Transverse colon (tissue), 4 donors: Measurements from ENCODE around the gene RPL4. TPM values are rescaled to one million over a fixed set of nuclear protein-coding genes. Genes with fewer than 3 reads are reported as not detected.
"Not testable (repeated sequence)": the region's sequence is repeated elsewhere in the genome, so short reads cannot be mapped to it uniquely, and the experiment has no call there.

Experiments
- DNase-seq: peaks from one replicate; pipeline ENCODE4 v3.0.0-alpha.2; 2019
- H3K27ac ChIP-seq, 4 donors: fragments of 200-600 bp; sonication (generic); 2 replicates each; pipeline ENCODE4 v1.5.1; 2016 to 2018; ENCODE audit warnings: inconsistent platforms in 4 of 4
- H3K27me3 ChIP-seq: fragments of 200-600 bp; sonication (generic); 2 replicates; pipeline ENCODE4 v1.5.1; 2017; ENCODE audit warnings: inconsistent platforms
- H3K36me3 ChIP-seq, 4 donors: fragments of 200-600 bp; sonication (generic); 2 replicates each; pipeline ENCODE4 v1.5.1; 2017 to 2019; ENCODE audit warnings: inconsistent platforms in 4 of 4
- H3K4me1 ChIP-seq, 4 donors: fragments of 200-600 bp; sonication (generic); 2 replicates each; pipeline ENCODE4 v1.5.1; 2017 to 2020; ENCODE audit warnings: inconsistent platforms in 4 of 4
- H3K4me3 ChIP-seq, 4 donors: fragments of 200-600 bp; sonication (generic); 1 replicate in 1 of 4; 2 replicates in 3 of 4; pipeline versions ENCODE4 v1.5.1 to v1.6.1; 2017 to 2019; ENCODE audit warnings: inconsistent platforms in 4 of 4
- H3K9me3 ChIP-seq, 2 donors: fragments of 200-600 bp; sonication (generic); 2 replicates each; pipeline ENCODE4 v1.5.1; 2017 to 2019; ENCODE audit warnings: inconsistent platforms in 2 of 2
- EP300 ChIP-seq: sonication (generic); formaldehyde crosslinking; IDR thresholded peaks from one replicate; pipeline ENCODE4 v1.6.1; 2017; ENCODE audit warnings: antibody characterized with exemption, low read depth
- POLR2A ChIP-seq: fragments of 450-650 bp; IDR thresholded peaks from one replicate; pipeline ENCODE4 v1.6.1; 2016; ENCODE audit warnings: antibody characterized with exemption, mild to moderate bottlenecking, moderate library complexity
- POLR2AphosphoS5 ChIP-seq, 3 donors: sonication (generic); formaldehyde crosslinking; IDR thresholded peaks; one replicate each; pipeline ENCODE4 v1.6.1; 2016; ENCODE audit warnings: antibody characterized with exemption in 3 of 3
- WGBS, 2 donors: methylation state at CpG; one replicate each; pipeline ENCODE4 v1.1.5; 2018; ENCODE audit warnings: low coverage in 1 of 2; 5-methylcytosine and 5-hydroxymethylcytosine counted together
- in situ Hi-C, 4 donors: fragments of 200-750 bp; cut with MboI; loops; one replicate each; pipeline versions ENCODE4 v1.15.0 to v1.15.1; 2017; ENCODE audit warnings: low sequenced_read_pairs in 3 of 4, low pct_ligation_motif_present in 1 of 4, low pct_unique_long_range_greater_than_20kb in 1 of 4
- intact Hi-C: fragments of 100-400 bp; cut with DNase I; formaldehyde crosslinking; loops from one replicate; pipeline ENCODE4 v1.15.1; 2023; ENCODE audit warnings: low total_unique reads
- total RNA-seq, 4 donors: library from RNA; depleted of rRNA; stranded (reverse); fragments of >200 nt; gene quantifications; one replicate each; pipeline ENCODE4 v1.1.0, GENCODE V29; 2016
- TF ChIP-seq, protein P1 (sequence below), 5 experiments: fragments of 200-600 bp in 3 of 5; fragments of 450-650 bp in 2 of 5; sonication (generic) in 3 of 5; IDR thresholded peaks; 1 replicate in 2 of 5; 2 replicates in 3 of 5; pipeline ENCODE4 v1.5.1; 2016 to 2017; ENCODE audit warnings: antibody characterized with exemption in 5 of 5, inconsistent platforms in 3 of 5, mild to moderate bottlenecking in 2 of 5, moderate library complexity in 1 of 5

Gene RPL4
- total RNA-seq, 4 donors from 2014 or later: 1,084 to 1,586 (median 1,392) TPM

DNA sequence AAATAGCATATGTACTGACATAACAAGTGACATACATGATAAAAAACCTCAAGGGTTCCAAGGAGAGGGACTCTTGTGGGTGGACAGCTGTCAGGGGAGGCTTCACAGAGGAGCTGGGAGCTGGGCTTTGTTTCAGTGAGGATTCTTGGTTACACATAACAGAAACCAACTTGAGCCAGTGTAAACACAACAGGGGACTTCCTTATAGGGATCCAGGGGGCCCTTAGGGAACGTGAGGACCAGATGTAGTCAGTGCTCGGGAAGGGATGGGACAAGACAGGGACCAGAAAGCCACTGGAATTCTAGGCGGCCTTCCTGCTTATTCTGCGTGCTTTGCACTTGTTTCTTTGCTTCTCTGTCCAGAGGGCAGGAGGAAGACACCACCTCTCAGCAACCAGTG, 42.0 kb downstream of the RPL4 start:
- TF ChIP-seq, protein P1, sequence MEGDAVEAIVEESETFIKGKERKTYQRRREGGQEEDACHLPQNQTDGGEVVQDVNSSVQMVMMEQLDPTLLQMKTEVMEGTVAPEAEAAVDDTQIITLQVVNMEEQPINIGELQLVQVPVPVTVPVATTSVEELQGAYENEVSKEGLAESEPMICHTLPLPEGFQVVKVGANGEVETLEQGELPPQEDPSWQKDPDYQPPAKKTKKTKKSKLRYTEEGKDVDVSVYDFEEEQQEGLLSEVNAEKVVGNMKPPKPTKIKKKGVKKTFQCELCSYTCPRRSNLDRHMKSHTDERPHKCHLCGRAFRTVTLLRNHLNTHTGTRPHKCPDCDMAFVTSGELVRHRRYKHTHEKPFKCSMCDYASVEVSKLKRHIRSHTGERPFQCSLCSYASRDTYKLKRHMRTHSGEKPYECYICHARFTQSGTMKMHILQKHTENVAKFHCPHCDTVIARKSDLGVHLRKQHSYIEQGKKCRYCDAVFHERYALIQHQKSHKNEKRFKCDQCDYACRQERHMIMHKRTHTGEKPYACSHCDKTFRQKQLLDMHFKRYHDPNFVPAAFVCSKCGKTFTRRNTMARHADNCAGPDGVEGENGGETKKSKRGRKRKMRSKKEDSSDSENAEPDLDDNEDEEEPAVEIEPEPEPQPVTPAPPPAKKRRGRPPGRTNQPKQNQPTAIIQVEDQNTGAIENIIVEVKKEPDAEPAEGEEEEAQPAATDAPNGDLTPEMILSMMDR (IDR thresholded peaks at IDR 0.05): no peak
- TF ChIP-seq POLR2AphosphoS5 (IDR thresholded peaks at IDR 0.05): no peak
- no peak for TF ChIP-seq POLR2A
- TF ChIP-seq EP300: no peak

DNA sequence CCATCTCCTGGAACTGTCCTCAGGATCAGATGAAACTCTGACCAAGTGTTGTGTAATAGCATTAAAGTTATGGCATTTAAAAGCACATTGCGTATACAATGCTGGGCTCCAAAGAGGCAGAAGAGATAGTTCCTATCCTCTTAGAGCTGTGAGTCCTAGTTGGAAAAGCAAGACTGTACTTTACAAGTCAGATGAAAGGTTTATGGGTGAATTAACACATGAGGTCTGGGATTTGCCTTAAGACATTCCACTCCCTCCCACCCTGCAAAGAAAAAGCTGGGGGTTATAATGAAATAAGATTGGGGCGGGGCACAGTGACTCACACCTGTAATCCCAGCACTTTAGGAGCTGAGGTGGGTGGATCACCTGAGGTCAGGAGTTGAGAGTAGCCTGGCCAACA, 42.7 kb downstream of the RPL4 start:
- no peaks in the 10 kb centered on the region for H3K9me3 ChIP-seq
- intact Hi-C loops (no loop called here), in situ Hi-C loops (no loop called here)
- H3K4me1 ChIP-seq: peaks cover 0 to 8% (median 2%) of the 10 kb centered on the region in 4 donors
- 81 to 90% methylated on average over 2 of the region's 2 CpGs for WGBS, 2 donors
- no peak overlapping the region for H3K4me3 ChIP-seq
- TF ChIP-seq, protein P1 (IDR thresholded peaks at IDR 0.05): no peak
- no peak for TF ChIP-seq EP300
- TF ChIP-seq POLR2AphosphoS5 (IDR thresholded peaks at IDR 0.05): no peak
- TF ChIP-seq POLR2A: no peak
- H3K27me3 ChIP-seq: no peaks in the 10 kb centered on the region
- H3K36me3 ChIP-seq: no peaks in the 10 kb centered on the region
- peak; percentile 14 for DNase-seq
- no peak overlapping the region for H3K27ac ChIP-seq

More for the DNA sequence above, 42.0 kb downstream of the RPL4 start:
- 80% methylated on average over 4 of the region's 4 CpGs; no CpG with 5 or more reads in 1 of the 2 donors for WGBS, 2 donors
- peaks cover 0 to 8% (median 2%) of the 10 kb centered on the region in 4 donors for H3K4me1 ChIP-seq
- H3K27ac ChIP-seq: no peak overlapping the region
- DNase-seq: no peak
- intact Hi-C loops: no loop called here
- H3K27me3 ChIP-seq: no peaks in the 10 kb centered on the region
- H3K4me3 ChIP-seq: no peak overlapping the region
- H3K36me3 ChIP-seq: no peaks in the 10 kb centered on the region
- H3K9me3 ChIP-seq: no peaks in the 10 kb centered on the region
- in situ Hi-C loops: no loop called here

DNA sequence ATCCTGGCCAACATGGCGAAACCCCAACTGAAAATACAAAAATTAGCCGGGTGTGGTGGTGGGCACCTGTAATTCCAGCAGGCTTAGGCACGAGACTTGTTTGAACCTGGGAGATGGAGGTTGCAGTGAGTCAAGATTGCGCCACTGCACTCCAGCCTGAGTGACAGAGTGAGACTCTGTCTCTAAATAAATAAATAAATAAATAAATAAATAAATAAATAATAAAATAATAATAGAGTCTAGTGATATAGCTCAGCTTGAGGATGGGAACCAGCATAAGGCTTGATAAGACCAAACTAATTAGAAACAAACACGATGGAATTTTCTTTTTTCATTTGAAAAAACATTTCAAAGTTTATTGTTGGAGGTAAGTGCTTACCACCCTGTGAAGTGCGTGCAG, 43.4 kb downstream of the RPL4 start:
- DNase-seq, in situ Hi-C loops, H3K4me1 ChIP-seq, intact Hi-C loops, H3K9me3 ChIP-seq, H3K36me3 ChIP-seq, H3K27me3 ChIP-seq, H3K27ac ChIP-seq, H3K4me3 ChIP-seq: not testable (repeated sequence)
- 93 to 100% methylated on average over 6 of the region's 6 CpGs for WGBS, 2 donors

DNA sequence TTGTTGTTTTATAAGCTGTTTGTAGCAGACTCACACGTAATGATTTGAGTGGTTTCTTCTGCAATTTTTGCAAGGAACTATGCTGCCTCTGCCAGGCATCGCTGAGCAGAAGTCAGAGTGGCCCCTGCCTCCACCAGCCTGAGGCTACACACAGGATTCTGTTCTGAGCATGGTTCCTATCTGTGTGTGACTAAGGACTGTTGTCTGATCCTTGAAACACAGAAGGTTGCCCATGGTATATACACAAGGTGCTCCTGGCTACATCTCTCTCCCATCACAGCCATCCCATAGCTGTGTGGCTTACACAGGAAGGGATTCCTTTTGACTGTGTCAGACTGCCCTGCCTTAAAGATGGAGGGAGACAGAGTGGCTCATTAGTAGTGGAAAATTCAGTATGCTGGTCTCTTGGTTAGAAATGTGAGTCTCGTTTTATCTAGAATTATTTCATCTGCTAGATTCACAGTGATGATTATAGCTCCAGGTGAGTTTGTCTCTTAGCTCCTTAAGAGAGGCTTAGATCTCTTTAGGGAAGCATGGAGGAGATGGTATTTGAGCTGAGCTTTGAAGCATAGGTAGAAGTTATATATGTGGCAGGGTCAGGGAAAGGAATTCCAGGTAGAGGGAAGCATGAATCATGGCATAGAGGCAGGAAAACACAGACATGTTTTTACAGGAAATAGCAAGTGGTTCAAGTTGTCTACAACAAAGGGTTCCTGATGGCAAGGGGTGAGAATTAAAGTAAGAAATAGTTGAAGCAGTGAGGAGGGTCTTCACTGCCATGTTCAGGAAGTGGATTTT, 44.6 kb downstream of the RPL4 start:
- no peak for DNase-seq
- intact Hi-C loops: no loop called here
- Histone ChIP-seq H3K9me3 (no peaks in the 10 kb centered on the region), H3K27me3 (no peaks in the 10 kb centered on the region), H3K36me3 (no peaks in the 10 kb centered on the region), H3K27ac (no peak overlapping the region), H3K4me1 (peaks cover 0 to 8% (median 2%) of the 10 kb centered on the region in 4 donors), H3K4me3 (no peak overlapping the region)
- WGBS, 2 donors: 72 to 83% methylated on average over 2 to 3 of the region's 3 CpGs
- in situ Hi-C loops: no loop called here
- TF ChIP-seq POLR2A (no peak), EP300 (no peak), POLR2AphosphoS5 (IDR thresholded peaks at IDR 0.05) (no peak)
- TF ChIP-seq, protein P1 (IDR thresholded peaks at IDR 0.05): no peak
